H9 (cell line): ENCODE data around the gene HPGD. TPM values are rescaled to one million over a fixed set of nuclear protein-coding genes. Genes with fewer than 3 reads are reported as not detected.

Experiments
- DNase-seq: peaks from one replicate; pipeline ENCODE4 v3.0.0-alpha.2; 2017
- H2AFZ ChIP-seq: one replicate; pipeline ENCODE4 v1.6.1; 2013; ENCODE audit warnings: mild to moderate bottlenecking, low read length, control low read depth, moderate library complexity
- H2AK5ac ChIP-seq: 2 replicates; pipeline ENCODE4 v1.6.1; 2013; ENCODE audit warnings: low read length, control low read depth, mixed read lengths; ENCODE audit not compliant: insufficient read length
- H2BK120ac ChIP-seq: one replicate; pipeline ENCODE4 v1.6.1; 2013; ENCODE audit warnings: low read depth, mild to moderate bottlenecking, low read length, control low read depth, inconsistent platforms; ENCODE audit not compliant: poor library complexity, severe bottlenecking
- H2BK12ac ChIP-seq: 2 replicates; pipeline ENCODE4 v1.6.1; 2013; ENCODE audit warnings: low read length, control low read depth, mixed read lengths, low read depth; ENCODE audit not compliant: insufficient read length
- H2BK15ac ChIP-seq: 2 replicates; pipeline ENCODE4 v1.6.1; 2013; ENCODE audit warnings: low read depth, low read length, control low read depth
- H2BK20ac ChIP-seq: one replicate; pipeline ENCODE4 v1.6.1; 2013; ENCODE audit warnings: low read depth, mild to moderate bottlenecking, low read length, control low read depth, inconsistent platforms; ENCODE audit not compliant: poor library complexity, severe bottlenecking
- H2BK5ac ChIP-seq: 2 replicates; pipeline ENCODE4 v1.6.1; 2013; ENCODE audit warnings: low read length, control low read depth, mixed read lengths; ENCODE audit not compliant: insufficient read length
- H3K14ac ChIP-seq: 2 replicates; pipeline ENCODE4 v1.6.1; 2013; ENCODE audit warnings: low read length, control low read depth; ENCODE audit not compliant: insufficient read depth
- H3K18ac ChIP-seq: 2 replicates; pipeline ENCODE4 v1.6.1; 2013; ENCODE audit warnings: low read depth, mild to moderate bottlenecking, mixed read lengths, low read length, control low read depth; ENCODE audit not compliant: insufficient read length
- H3K23ac ChIP-seq: 2 replicates; pipeline ENCODE4 v1.6.1; 2013; ENCODE audit warnings: low read length, control low read depth, mixed read lengths, low read depth; ENCODE audit not compliant: insufficient read length
- H3K23me2 ChIP-seq: 2 replicates; pipeline ENCODE4 v1.6.1; 2013; ENCODE audit warnings: low read depth, mild to moderate bottlenecking, mixed read lengths, low read length, control low read depth; ENCODE audit not compliant: insufficient read length, poor library complexity, severe bottlenecking
- H3K27ac ChIP-seq: 2 replicates; pipeline ENCODE4 v1.5.1; 2013; ENCODE audit warnings: low read length, control low read depth, mixed read lengths, low read depth; ENCODE audit not compliant: insufficient read length
- H3K27me3 ChIP-seq: 2 replicates; pipeline ENCODE4 v1.6.1; 2013; ENCODE audit warnings: low read length, control low read depth, inconsistent platforms; ENCODE audit not compliant: insufficient read depth
- H3K4ac ChIP-seq: 2 replicates; pipeline ENCODE4 v1.6.1; 2013; ENCODE audit warnings: low read depth, mild to moderate bottlenecking, control low read depth, inconsistent platforms, low read length, moderate library complexity
- H3K4me1 ChIP-seq: 2 replicates; pipeline ENCODE4 v1.6.1; 2013; ENCODE audit warnings: low read length, control low read depth, inconsistent platforms; ENCODE audit not compliant: insufficient read depth
- H3K4me2 ChIP-seq: 2 replicates; pipeline ENCODE4 v1.6.1; 2013; ENCODE audit warnings: low read length, control low read depth, mixed read lengths; ENCODE audit not compliant: insufficient read length, insufficient read depth
- H3K56ac ChIP-seq: 2 replicates; pipeline ENCODE4 v1.6.1; 2013; ENCODE audit warnings: low read depth, mild to moderate bottlenecking, mixed read lengths, low read length, control low read depth; ENCODE audit not compliant: insufficient read length
- H3K79me1 ChIP-seq: 2 replicates; pipeline ENCODE4 v1.6.1; 2013; ENCODE audit warnings: low read depth, mild to moderate bottlenecking, moderate library complexity, low read length, control low read depth, inconsistent platforms; ENCODE audit not compliant: insufficient read depth, poor library complexity, severe bottlenecking
- H3K79me2 ChIP-seq: 2 replicates; pipeline ENCODE4 v1.6.1; 2013; ENCODE audit warnings: low read length, control low read depth, inconsistent platforms; ENCODE audit not compliant: insufficient read depth
- H3K9ac ChIP-seq: 2 replicates; pipeline ENCODE4 v1.6.1; 2013; ENCODE audit warnings: low read length, control low read depth, mixed read lengths; ENCODE audit not compliant: insufficient read length; ENCODE audit errors: extremely low read depth
- H3K9me3 ChIP-seq: one replicate; pipeline ENCODE4 v1.6.1; 2013; ENCODE audit warnings: low read depth, low read length, inconsistent platforms; ENCODE audit not compliant: control insufficient read depth
- H3T11ph ChIP-seq: one replicate; pipeline ENCODE4 v1.6.1; 2013; ENCODE audit warnings: mild to moderate bottlenecking, low read length, control low read depth, inconsistent platforms
- H4K20me1 ChIP-seq: one replicate; pipeline ENCODE4 v1.6.1; 2013; ENCODE audit not compliant: control insufficient read depth, insufficient read length, insufficient read depth
- H4K5ac ChIP-seq: 2 replicates; pipeline ENCODE4 v1.6.1; 2013; ENCODE audit warnings: low read depth, mild to moderate bottlenecking, mixed read lengths, low read length, control low read depth; ENCODE audit not compliant: insufficient read length
- H4K8ac ChIP-seq: replicated peaks from 2 replicates; pipeline ENCODE4 v1.6.1; 2013; ENCODE audit warnings: low read length, control low read depth, mixed read lengths, low read depth; ENCODE audit not compliant: insufficient read length
- H4K91ac ChIP-seq: 2 replicates; pipeline ENCODE4 v1.6.1; 2013; ENCODE audit warnings: low read depth, mild to moderate bottlenecking, moderate library complexity, mixed read lengths, low read length, control low read depth; ENCODE audit not compliant: insufficient read length
- H3K27ac Mint-ChIP-seq, 3 experiments: 2 replicates in 2 of 3; 3 replicates in 1 of 3; pipeline ENCODE4 v1.8.0; 2020 to 2021; ENCODE audit warnings: mixed read lengths in 3 of 3, mild to moderate bottlenecking in 1 of 3, moderate library complexity in 1 of 3
- H3K27me3 Mint-ChIP-seq: 2 replicates; pipeline ENCODE4 v1.8.0; 2021; ENCODE audit warnings: low read depth, mild to moderate bottlenecking, moderate library complexity, mixed read lengths
- H3K36me3 Mint-ChIP-seq, 3 experiments: 2 replicates in 2 of 3; 3 replicates in 1 of 3; pipeline ENCODE4 v1.8.0; 2020 to 2021; ENCODE audit warnings: low read depth in 3 of 3, mixed read lengths in 3 of 3; ENCODE audit not compliant: insufficient read depth in 1 of 3
- H3K4me1 Mint-ChIP-seq, 2 experiments: 2 replicates each; pipeline ENCODE4 v1.8.0; 2020; ENCODE audit warnings: mixed read lengths in 2 of 2
- H3K4me3 Mint-ChIP-seq, 2 experiments: 2 replicates in 1 of 2; 3 replicates in 1 of 2; pipeline ENCODE4 v1.8.0; 2020 to 2021; ENCODE audit warnings: mild to moderate bottlenecking in 2 of 2, mixed read lengths in 2 of 2, moderate library complexity in 1 of 2
- H3K9me3 Mint-ChIP-seq, 2 experiments: 2 replicates in 1 of 2; 3 replicates in 1 of 2; pipeline ENCODE4 v1.8.0; 2020; ENCODE audit warnings: mild to moderate bottlenecking in 2 of 2, mixed read lengths in 2 of 2, moderate library complexity in 1 of 2
- WGBS: extraction: QIAGEN DNeasy Blood & Tissue Kit; methylation state at CpG from one replicate; pipeline ENCODE4 v1.1.7; 2013; ENCODE audit warnings: missing lambda C conversion rate, low lambda C conversion rate, mixed read lengths; ENCODE audit not compliant: insufficient read length; ENCODE audit errors: extremely low coverage; 5-methylcytosine and 5-hydroxymethylcytosine counted together
- total RNA-seq: library from RNA; stranded (reverse); gene quantifications from 2 replicates; pipeline ENCODE4 v1.2.1, GENCODE V29; 2021
- TF ChIP-seq, protein P1 (sequence below): fragments of 200-600 bp; sonication (generic); conservative IDR thresholded peaks from 3 replicates; pipeline ENCODE4 v1.8.0; 2021; ENCODE audit warnings: antibody characterized with exemption, mild to moderate bottlenecking

The HPGD gene
- total RNA-seq, 1 experiment from 2014 or later: 16.8 TPM

DNA sequence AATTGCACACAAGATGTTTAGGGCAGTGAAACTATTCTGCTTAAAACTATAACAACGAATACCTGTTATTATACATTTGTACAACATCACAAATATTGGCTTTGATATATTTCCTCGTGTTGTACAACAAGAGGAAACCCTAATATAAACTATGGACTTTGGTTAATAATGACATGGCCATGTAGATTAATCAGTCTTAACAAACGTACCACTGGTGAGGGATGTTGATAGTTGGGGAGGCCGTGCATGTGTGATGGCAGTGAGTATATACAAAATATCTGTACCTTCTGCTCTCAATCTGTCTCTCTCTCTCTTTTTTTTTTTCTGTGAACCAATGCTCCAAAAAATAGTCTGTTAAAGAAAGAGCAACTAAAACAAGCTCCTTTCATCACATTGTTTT lies 22.2 kb upstream of the HPGD start:
- Histone ChIP-seq H2BK120ac (no peak overlapping the region), H3K27me3 (no peaks in the 10 kb centered on the region), H4K5ac (no peak overlapping the region), H3K4ac (no peak overlapping the region), H3K79me1 (no peaks in the 10 kb centered on the region), H3K14ac (no peak overlapping the region), H3K23ac (no peak overlapping the region), H2BK12ac (no peak overlapping the region), H3T11ph (no peak overlapping the region), H2BK20ac (no peak overlapping the region), H3K4me2 (no peak overlapping the region), H3K23me2 (no peaks in the 10 kb centered on the region), H3K18ac (no peak overlapping the region), H4K91ac (no peak overlapping the region), H3K9ac (no peak overlapping the region), H3K4me1 (no peaks in the 10 kb centered on the region), H3K9me3 (no peaks in the 10 kb centered on the region), H2BK5ac (no peak overlapping the region), H3K56ac (no peak overlapping the region), H2BK15ac (no peak overlapping the region), H2AFZ (no peak overlapping the region), H2AK5ac (no peak overlapping the region), H3K79me2 (no peaks in the 10 kb centered on the region), H3K27ac (no peak overlapping the region), H4K20me1 (no peaks in the 10 kb centered on the region), H4K8ac (no peak overlapping the region)
- peaks cover 20 to 38% (median 25%) of the 10 kb centered on the region in 3 experiments for H3K36me3 Mint-ChIP-seq
- H3K4me1 Mint-ChIP-seq: no peaks in the 10 kb centered on the region
- H3K9me3 Mint-ChIP-seq: peaks cover 26 to 27% of the 10 kb centered on the region in 2 experiments
- WGBS: no CpG with 5 or more reads among the region's 4 CpGs
- TF ChIP-seq, protein P1, sequence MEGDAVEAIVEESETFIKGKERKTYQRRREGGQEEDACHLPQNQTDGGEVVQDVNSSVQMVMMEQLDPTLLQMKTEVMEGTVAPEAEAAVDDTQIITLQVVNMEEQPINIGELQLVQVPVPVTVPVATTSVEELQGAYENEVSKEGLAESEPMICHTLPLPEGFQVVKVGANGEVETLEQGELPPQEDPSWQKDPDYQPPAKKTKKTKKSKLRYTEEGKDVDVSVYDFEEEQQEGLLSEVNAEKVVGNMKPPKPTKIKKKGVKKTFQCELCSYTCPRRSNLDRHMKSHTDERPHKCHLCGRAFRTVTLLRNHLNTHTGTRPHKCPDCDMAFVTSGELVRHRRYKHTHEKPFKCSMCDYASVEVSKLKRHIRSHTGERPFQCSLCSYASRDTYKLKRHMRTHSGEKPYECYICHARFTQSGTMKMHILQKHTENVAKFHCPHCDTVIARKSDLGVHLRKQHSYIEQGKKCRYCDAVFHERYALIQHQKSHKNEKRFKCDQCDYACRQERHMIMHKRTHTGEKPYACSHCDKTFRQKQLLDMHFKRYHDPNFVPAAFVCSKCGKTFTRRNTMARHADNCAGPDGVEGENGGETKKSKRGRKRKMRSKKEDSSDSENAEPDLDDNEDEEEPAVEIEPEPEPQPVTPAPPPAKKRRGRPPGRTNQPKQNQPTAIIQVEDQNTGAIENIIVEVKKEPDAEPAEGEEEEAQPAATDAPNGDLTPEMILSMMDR: no peak
- no peaks in the 10 kb centered on the region for H3K27me3 Mint-ChIP-seq
- no peak overlapping the region for H3K4me3 Mint-ChIP-seq
- DNase-seq: no peak
- H3K27ac Mint-ChIP-seq: no peak overlapping the region
